Body of pancreas (tissue), 4 donors: ENCODE results near the gene APH1A.

Source experiments
- POLR2A ChIP-seq, 3 donors: fragments of 450-650 bp; IDR thresholded peaks; one replicate each; pipeline ENCODE4 v1.6.1; 2016; ENCODE audit warnings: antibody characterized with exemption in 3 of 3, mild to moderate bottlenecking in 2 of 3
- TF ChIP-seq, protein P1 (sequence below), 7 experiments: fragments of 450-650 bp in 4 of 7; fragments of 200-600 bp in 3 of 7; sonication (generic) in 3 of 7; IDR thresholded peaks; one replicate each; pipeline ENCODE4 v1.5.1; 2016 to 2019; ENCODE audit warnings: antibody characterized with exemption in 7 of 7

GRCh38 chr1:150288382-150288781 lies 19.6 kb upstream of the APH1A start:
- no peak for TF ChIP-seq POLR2A (IDR thresholded peaks at IDR 0.05)
- TF ChIP-seq, protein P1, sequence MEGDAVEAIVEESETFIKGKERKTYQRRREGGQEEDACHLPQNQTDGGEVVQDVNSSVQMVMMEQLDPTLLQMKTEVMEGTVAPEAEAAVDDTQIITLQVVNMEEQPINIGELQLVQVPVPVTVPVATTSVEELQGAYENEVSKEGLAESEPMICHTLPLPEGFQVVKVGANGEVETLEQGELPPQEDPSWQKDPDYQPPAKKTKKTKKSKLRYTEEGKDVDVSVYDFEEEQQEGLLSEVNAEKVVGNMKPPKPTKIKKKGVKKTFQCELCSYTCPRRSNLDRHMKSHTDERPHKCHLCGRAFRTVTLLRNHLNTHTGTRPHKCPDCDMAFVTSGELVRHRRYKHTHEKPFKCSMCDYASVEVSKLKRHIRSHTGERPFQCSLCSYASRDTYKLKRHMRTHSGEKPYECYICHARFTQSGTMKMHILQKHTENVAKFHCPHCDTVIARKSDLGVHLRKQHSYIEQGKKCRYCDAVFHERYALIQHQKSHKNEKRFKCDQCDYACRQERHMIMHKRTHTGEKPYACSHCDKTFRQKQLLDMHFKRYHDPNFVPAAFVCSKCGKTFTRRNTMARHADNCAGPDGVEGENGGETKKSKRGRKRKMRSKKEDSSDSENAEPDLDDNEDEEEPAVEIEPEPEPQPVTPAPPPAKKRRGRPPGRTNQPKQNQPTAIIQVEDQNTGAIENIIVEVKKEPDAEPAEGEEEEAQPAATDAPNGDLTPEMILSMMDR (IDR thresholded peaks at IDR 0.05) = no peak
